Measurements from ENCODE around the gene DYNC1LI1.

The DYNC1LI1 gene

GRCh38 chr3:32607522-32607921 is 36.9 kb upstream of the DYNC1LI1 start:
- POLR2A ChIA-PET (ENCODE audit: low non-redundant PET) = no interaction called here
- H3K27ac ChIP-seq = no peak overlapping the region
- no peak for TF ChIP-seq CTCF (conservative IDR thresholded peaks at IDR 0.05; ENCODE audit: low read depth)
- CTCF ChIA-PET = no interaction called here
- no peak for DNase-seq (ENCODE audit: low spot score)

GRCh38 chr3:32606960-32607359 is 36.3 kb upstream of the DYNC1LI1 start:
- ChIA-PET CTCF (no interaction called here), POLR2A (ENCODE audit: low non-redundant PET) (no interaction called here)
- TF ChIP-seq CTCF (conservative IDR thresholded peaks at IDR 0.05; ENCODE audit: low read depth) = no peak
- H3K27ac ChIP-seq = no peak overlapping the region
- no peak for DNase-seq (ENCODE audit: low spot score)

- CTCF ChIA-PET = no interaction called here
- no peak for DNase-seq (ENCODE audit: low spot score)
Observed at GRCh38 chr3:32606277-32606676, 35.6 kb upstream of the DYNC1LI1 start.

GRCh38 chr3:32603064-32603463 is 32.4 kb upstream of the DYNC1LI1 start:
- no peak for TF ChIP-seq CTCF (conservative IDR thresholded peaks at IDR 0.05; ENCODE audit: low read depth)
- DNase-seq (ENCODE audit: low spot score) = no peak
- ChIA-PET POLR2A (ENCODE audit: low non-redundant PET) (no interaction called here), CTCF (no interaction called here)
- no peak overlapping the region for H3K27ac ChIP-seq

More at GRCh38 chr3:32606277-32606676, 35.6 kb upstream of the DYNC1LI1 start:
- no peak for TF ChIP-seq CTCF (conservative IDR thresholded peaks at IDR 0.05; ENCODE audit: low read depth)
- POLR2A ChIA-PET (ENCODE audit: low non-redundant PET) = no interaction called here
- H3K27ac ChIP-seq = no peak overlapping the region

- DNase-seq (ENCODE audit: low spot score) = no peak
- H3K27ac ChIP-seq = no peak overlapping the region
- ChIA-PET POLR2A (ENCODE audit: low non-redundant PET) (no interaction called here), CTCF (no interaction called here)
- TF ChIP-seq CTCF (conservative IDR thresholded peaks at IDR 0.05; ENCODE audit: low read depth) = no peak
Observed at GRCh38 chr3:32602206-32602605, 31.5 kb upstream of the DYNC1LI1 start.

- ChIA-PET CTCF (no interaction called here), POLR2A (ENCODE audit: low non-redundant PET) (no interaction called here)
- no peak overlapping the region for H3K27ac ChIP-seq
- no peak for TF ChIP-seq CTCF (conservative IDR thresholded peaks at IDR 0.05; ENCODE audit: low read depth)
- no peak for DNase-seq (ENCODE audit: low spot score)
Observed at GRCh38 chr3:32601722-32602121, 31.1 kb upstream of the DYNC1LI1 start.

GRCh38 chr3:32597656-32598055 is 27.0 kb upstream of the DYNC1LI1 start:
- no peak for TF ChIP-seq CTCF (conservative IDR thresholded peaks at IDR 0.05; ENCODE audit: low read depth)
- CTCF ChIA-PET = interaction anchor here (0.7 kb wide), 1 partner anchor 337 kb away, joined by 3 read pairs; no protein-coding TSS in a partner anchor
- H3K27ac ChIP-seq = no peak overlapping the region
- POLR2A ChIA-PET (ENCODE audit: low non-redundant PET) = no interaction called here
- DNase-seq (ENCODE audit: low spot score) = no peak

All from RWPE1 (cell line).